ENCODE data around the gene MAP10.

The MAP10 gene

GRCh38 chr1:232853994-232854797 is 49.0 kb downstream of the MAP10 start:
- no peak for DNase-seq (ENCODE audit: low read depth, low spot score)

DNA sequence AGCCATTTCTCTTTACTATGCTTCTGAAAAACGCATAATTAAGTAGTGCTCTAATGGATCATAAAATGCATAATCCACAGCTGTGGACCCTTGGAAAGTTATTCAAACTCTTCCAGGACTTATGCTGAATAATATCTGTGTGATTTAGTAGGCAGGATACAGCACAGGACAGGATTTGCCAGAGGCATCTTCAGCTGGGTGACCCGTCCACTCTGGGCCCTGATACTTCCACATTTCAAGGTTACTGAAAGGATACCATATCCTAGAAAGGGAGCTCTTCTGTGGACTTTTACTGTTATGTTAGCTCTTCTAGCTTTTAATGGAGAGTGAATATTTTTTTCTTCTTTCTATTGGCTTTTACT is 49.6 kb downstream of the MAP10 start:
- DNase-seq (ENCODE audit: low read depth, low spot score), result no peak

DNA sequence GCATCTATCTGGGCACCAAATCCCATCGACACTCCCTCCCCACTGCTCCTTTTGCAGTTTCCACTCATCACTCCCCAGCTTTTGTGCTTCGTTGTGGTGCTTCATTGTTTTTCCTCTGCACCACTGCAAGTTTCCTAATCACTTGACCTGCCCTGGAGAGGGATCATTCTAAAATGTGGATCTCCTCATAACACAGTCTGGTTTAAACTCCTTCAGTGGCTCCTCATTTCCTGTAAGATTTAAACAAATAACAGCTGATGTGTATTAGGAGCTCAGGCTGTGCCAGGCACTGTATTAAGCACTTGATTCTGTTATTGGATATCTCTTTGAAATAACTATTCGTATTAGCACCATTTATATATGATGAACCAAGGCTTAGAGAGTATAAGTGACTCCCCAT is 51.3 kb downstream of the MAP10 start:
- DNase-seq (ENCODE audit: low read depth, low spot score), result no peak
